SKM-1 (cell line): Measurements from ENCODE around the gene CD200R1.
"Not testable (repeated sequence)": the region's sequence is repeated elsewhere in the genome, so short reads cannot be mapped to it uniquely, and the experiment has no call there.

Experiments used
- DNase-seq: peaks from one replicate; lab custom pipeline; 2025; ENCODE audit not compliant: unreplicated experiment; lab: John Stamatoyannopoulos, UW

Gene CD200R1

DNA sequence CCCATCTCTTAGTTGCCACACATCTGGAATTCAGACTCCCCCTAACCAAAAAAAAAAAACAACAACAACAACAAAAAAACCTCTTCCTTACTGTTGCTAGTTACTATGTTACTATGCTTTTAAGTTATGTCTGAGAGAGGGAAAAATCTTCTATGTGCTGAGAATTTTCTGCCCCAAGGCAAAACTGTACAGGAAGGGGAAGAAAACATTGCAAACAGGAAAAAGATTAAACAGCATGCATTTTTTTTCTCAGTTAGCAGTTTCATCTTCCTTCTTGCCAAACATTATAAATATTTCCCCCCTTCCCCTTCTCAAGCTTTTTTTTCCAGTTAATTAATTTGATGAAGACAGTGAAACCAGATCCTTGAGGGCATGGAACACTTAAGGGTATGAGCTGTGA, 1.1 kb upstream of the CD200R1 start:
- no peak for DNase-seq

GRCh38 chr3:112974178-112974517, 755 bp downstream of the CD200R1 start:
- no peak for DNase-seq

DNA sequence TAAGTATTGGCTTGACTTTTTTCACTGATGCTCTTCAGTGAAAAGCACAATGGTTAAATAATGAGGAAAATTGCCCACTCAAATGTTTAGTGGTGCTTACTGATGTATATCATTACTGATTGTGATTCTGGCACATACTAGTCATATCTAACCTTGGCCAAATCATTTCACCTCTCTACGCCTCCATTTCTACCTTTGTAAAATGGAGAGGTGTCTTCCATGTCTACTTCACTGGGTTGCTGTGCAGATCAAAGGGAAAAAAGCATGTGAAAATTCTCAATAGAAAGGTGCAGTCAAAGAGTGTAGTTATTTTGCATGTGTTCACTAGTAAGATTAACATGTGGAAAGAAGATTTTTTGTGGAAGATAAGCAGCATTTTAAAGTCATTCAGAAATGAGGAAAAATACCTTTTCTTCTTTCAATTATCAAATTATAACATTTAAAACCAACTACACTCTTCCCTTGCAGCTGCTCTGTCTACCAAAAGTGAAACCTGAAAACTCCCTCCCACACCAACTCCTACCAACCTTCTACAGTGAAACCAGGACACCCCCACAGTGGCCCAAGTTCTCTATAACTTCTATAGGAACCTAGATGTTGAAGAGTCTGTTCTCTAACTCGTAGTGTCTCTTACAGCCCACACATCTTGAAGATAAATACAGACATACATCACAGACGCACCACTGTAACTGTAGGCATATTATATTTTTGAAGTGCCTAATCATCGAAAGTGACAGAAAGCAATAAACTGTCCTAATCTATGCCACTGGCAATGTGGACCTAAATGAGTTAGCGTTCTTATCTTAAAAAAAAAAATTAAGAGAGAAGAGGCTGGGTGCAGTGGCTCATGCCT, 1.4 kb downstream of the CD200R1 start:
- no peak for DNase-seq

DNA sequence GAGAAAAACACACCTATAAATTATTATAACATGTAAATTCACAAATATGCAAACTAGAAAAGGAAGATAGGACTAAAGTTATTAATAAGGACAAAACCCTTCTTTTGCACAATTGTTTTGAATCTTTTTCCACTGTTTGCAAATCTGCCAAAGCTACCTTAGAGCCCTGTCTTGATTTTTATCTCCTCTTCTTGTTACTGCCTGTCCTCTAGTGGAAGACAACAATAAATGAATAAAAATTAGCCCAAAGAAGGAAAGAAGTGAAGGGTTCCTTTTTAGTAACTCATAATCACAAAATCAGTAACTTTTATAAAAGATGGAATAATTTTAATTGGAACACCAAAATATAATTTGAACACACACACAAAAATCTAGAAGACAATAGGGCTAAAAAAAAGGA, 2.7 kb downstream of the CD200R1 start:
- no peak for DNase-seq

- DNase-seq: peak; percentile 29
Observed at GRCh38 chr3:112967828-112968227, 7.1 kb downstream of the CD200R1 start.

GRCh38 chr3:112967425-112967824, 7.5 kb downstream of the CD200R1 start:
- DNase-seq: no peak

DNA sequence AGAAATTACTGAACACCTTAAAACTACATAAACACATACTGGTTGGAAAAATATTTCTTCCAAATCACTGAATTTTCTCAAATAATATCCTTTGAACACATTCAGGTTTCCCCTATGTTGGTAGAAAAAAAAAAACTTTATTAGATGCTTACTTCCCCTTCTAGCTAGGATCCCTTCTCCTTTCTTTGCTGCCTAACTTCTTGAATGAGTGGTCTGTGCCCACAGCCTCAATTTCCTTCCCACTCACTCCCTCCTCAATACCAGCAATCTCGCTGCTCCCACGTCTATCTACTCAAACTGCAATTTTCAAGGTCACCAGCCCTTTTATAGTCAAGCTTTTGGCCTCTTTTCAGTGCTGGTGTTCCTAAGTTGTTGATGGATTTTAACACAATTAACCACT, 8.3 kb downstream of the CD200R1 start:
- peak; percentile 18 for DNase-seq

DNA sequence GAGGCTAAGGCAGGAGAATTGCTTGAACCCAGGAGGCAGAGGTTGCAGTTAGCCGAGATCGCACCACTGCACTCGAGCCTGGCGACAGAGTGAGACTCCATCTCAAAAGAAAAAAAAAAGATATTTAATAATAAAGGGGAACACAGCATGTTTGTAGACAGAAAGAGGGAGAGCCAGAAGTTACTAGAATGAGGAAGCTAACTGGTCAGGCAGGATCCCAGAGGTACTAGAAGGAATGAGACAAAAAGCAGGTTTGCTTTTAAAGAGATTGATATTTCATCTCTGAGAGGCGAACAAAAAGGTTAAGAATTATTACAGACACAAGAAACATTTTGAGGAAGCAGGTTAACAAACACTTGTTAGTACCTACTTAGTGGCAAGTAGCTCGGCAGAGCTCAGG, 9.2 kb downstream of the CD200R1 start:
- DNase-seq: no peak

DNA sequence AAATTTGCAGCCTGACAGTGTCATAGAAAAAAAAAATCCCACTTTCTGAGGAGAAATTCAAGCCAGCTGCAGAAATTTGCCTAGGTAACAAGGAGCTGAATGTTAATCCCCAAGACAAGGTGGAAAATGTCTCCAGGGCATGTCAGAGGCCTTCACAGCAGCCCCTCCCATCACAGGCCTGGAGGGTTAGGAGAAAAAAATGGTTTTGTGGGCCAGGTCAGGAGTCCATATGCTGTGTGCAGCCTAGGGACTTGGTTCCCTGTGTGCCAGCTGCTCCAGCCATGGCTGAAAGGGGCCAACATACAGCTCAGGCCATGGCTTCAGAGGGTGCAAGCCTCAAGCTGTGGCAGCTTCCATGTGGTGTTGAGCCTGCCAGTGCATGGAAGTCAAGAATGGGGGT, 11.2 kb downstream of the CD200R1 start:
- DNase-seq: no peak

GRCh38 chr3:112958811-112959560, 15.9 kb downstream of the CD200R1 start:
- DNase-seq: no peak

GRCh38 chr3:112956351-112956750, 18.6 kb downstream of the CD200R1 start:
- DNase-seq: no peak

DNA sequence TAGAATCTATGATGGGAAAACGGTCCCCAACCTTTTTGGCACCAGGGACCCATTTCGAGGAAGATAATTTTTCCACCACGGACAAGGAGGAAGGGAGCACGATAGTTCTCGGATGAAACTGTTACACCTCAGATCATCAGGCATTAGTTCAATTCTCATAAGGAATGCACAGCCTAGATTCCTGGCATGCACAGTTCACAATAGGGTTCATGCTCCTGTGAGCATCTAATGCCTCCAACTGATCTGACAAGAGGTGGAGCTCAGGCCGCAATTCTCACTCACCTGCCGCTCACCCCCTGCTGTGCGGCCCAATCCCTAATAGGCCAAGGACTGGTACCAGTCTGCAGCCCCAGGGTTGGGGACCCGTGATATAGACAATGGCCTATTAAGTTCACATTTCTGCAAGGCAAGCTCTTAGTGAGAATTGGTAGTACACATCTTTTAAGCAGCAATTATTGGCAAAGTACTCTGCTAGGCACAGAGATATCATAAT, 26.5 kb downstream of the CD200R1 start:
- DNase-seq: no peak

DNA sequence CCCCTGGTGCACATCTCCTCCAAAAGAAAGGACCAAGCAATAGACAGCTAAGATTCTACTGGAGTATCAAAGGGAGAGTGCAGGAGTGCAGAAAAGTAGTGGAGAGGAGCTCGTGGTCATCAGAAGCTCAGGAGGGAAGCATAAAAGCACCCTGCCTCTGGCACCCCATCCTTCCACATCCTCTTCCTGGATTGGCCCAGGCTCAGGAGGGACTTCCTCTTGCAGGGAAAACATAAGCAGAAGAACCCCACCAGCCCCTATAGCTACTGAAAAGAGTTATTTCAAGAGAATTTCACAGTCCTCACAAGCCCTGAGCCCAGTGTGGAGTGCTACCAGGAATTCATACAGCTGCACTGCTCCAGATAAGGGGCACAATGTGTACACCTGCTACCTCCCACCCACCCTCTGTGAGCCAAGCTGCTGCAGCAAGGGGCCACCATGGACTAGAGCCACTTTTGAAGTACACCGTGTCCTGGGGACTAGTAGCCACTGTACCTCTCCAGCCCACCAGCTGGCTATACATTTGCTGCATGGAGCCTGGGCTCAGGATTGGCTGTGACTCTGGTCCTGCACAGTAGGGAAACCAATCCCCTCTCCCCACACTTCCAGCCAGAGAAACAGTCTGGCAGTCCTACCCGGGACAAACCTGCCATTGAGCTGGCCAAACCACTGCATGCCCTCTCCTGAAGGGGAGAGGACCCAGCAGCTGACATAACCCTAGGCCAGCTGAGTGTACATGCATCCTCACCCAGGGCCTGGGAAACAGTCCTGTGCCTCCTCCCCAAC, 43.0 kb downstream of the CD200R1 start:
- DNase-seq: no peak

GRCh38 chr3:112930771-112931170, 44.1 kb downstream of the CD200R1 start:
- DNase-seq: no peak

- no peak for DNase-seq
Observed at GRCh38 chr3:112925969-112926368, 48.9 kb downstream of the CD200R1 start.

DNA sequence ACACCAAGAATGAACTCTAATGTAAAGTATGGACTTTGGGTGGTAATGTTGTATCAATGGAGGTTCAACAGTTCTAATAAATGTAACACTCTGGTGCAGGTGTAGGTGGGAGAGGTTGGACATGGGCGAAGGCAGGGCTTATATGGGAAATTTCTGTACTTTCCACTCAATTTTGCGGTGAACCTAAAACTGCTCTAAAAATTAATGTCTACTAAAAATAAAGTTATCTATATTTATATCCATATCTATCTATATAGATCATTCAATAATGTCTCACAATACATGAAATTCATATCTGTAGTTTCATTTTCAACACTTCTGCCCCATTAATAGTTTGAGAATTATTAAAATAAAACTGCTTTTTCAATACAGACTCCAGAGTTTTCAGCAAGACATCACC, 49.3 kb downstream of the CD200R1 start:
- no peak for DNase-seq

DNA sequence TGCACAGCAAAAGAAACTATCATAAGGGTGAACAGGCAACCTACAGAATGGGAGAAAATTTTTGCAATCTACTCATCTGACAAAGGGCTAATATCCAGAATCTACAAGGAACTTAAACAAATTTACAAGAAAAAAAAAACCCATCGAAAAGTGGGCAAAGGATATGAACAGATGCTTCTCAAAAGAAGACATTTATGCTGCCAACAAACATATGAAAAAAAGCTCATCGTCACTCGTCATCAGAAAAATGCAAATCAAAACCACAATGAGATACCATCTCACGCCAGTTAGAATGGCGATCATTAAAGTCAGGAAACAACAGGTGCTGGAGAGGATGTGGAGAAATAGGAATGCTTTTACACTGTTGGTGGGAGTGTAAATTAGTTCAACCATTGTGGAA, 55.4 kb downstream of the CD200R1 start:
- not testable (repeated sequence) for DNase-seq

- DNase-seq: no peak
Observed at GRCh38 chr3:112908252-112908651, 66.7 kb downstream of the CD200R1 start.

- DNase-seq: no peak
Observed at GRCh38 chr3:112904786-112905185, 70.1 kb downstream of the CD200R1 start.

GRCh38 chr3:112900113-112900512, 74.8 kb downstream of the CD200R1 start:
- no peak for DNase-seq

DNA sequence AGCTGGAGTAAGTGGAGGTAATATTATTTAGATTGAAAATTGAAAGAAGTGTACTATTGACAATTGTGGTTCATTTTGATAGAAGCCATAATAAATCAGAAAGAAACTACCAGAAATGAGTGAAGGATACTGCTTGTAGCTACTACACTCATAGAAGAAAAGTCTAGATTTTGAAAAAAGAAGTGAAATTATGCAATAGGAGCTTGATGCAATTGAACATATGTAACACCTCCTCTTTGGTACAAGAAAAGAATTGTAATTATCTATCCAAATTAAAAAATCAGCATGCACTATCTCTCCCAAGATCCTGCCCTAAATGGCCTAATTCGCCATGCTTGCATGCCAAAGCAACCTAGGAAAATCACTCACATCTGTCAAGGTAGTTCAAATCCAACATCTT, 77.1 kb downstream of the CD200R1 start:
- no peak for DNase-seq

GRCh38 chr3:112894258-112894657, 80.6 kb downstream of the CD200R1 start:
- DNase-seq: no peak
